T follicular helper cell (primary cell): ENCODE measurements around the gene BDNF.

ENCODE experiments used
- DNase-seq: peaks from one replicate; pipeline ENCODE4 v3.0.0-alpha.2; 2020; ENCODE audit warnings: low read depth

The BDNF gene

GRCh38 chr11:27705873-27706820, 5.9 kb upstream of the BDNF start:
- no peak for DNase-seq

- DNase-seq, result no peak
These were observed 3.2 kb upstream of the BDNF start for GRCh38 chr11:27703481-27703880.

- no peak for DNase-seq
These were observed 2.6 kb upstream of the BDNF start for GRCh38 chr11:27702811-27703210.

GRCh38 chr11:27701355-27702105, 1.3 kb upstream of the BDNF start:
- DNase-seq, result no peak

- DNase-seq, result no peak
These were observed 317 bp downstream of the BDNF start for GRCh38 chr11:27699926-27700350.

- no peak for DNase-seq
These were observed 871 bp downstream of the BDNF start for GRCh38 chr11:27699242-27699925.

GRCh38 chr11:27698872-27699241, 1.4 kb downstream of the BDNF start:
- peak; percentile 20 for DNase-seq

- no peak for DNase-seq
These were observed 2.5 kb downstream of the BDNF start for GRCh38 chr11:27697679-27698275.

GRCh38 chr11:27696961-27697360, 3.3 kb downstream of the BDNF start:
- DNase-seq, result no peak

GRCh38 chr11:27696115-27696514, 4.1 kb downstream of the BDNF start:
- DNase-seq, result no peak

- DNase-seq, result no peak
These were observed 5.3 kb downstream of the BDNF start for GRCh38 chr11:27694992-27695391.

GRCh38 chr11:27693398-27693797, 6.9 kb downstream of the BDNF start:
- DNase-seq, result no peak

GRCh38 chr11:27692781-27693180, 7.5 kb downstream of the BDNF start:
- DNase-seq, result no peak

- DNase-seq, result no peak
These were observed 12.2 kb downstream of the BDNF start for GRCh38 chr11:27688076-27688475.

GRCh38 chr11:27681664-27682063, 18.6 kb downstream of the BDNF start:
- DNase-seq, result no peak

GRCh38 chr11:27679136-27680015, 20.9 kb downstream of the BDNF start:
- DNase-seq, result no peak

- no peak for DNase-seq
These were observed 22.0 kb downstream of the BDNF start for GRCh38 chr11:27678242-27678641.

GRCh38 chr11:27677108-27677507, 23.1 kb downstream of the BDNF start:
- no peak for DNase-seq

- DNase-seq, result no peak
These were observed 26.1 kb downstream of the BDNF start for GRCh38 chr11:27673979-27674663.

- no peak for DNase-seq
These were observed 27.3 kb downstream of the BDNF start for GRCh38 chr11:27672836-27673464.
